GM12872 (cell line): ENCODE results near the gene ACOXL.

Experiments used
- CTCF ChIP-seq: IDR thresholded peaks from 3 replicates; pipeline ENCODE4 v1.5.1; 2011; ENCODE audit warnings: low read depth, mild to moderate bottlenecking, low read length, moderate library complexity; ENCODE audit not compliant: insufficient read depth

Gene ACOXL

GRCh38 chr2:110804915-110805314, 72.5 kb downstream of the ACOXL start:
- no peak for TF ChIP-seq CTCF

DNA sequence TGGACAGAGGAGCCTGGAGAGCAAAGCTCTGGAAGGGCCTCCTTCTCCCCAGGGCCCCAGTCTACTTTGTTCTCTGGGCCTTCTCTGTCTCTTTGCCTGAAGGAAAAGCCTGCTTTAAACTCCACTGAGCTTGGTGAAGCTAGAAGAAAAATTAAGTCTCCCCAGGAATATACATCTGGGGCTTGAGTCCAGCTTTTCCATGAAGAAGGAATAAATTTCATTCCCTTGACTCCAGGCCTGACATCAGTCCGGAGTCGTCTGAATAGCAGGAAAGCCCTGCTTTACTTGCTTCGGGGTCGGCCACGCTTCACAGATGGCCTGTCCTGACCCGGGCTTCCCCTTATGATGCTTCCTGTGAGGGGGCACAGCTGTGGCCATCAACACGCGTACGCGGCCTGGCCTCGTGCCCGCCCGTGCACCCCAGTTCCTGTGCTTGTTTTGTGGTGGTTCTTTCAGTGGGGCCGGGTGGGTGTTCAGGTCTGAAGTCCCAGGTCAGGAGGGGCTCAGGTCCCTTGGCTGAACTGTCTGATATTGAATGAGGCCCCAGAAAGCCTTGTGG, 73.6 kb downstream of the ACOXL start:
- no peak for TF ChIP-seq CTCF

DNA sequence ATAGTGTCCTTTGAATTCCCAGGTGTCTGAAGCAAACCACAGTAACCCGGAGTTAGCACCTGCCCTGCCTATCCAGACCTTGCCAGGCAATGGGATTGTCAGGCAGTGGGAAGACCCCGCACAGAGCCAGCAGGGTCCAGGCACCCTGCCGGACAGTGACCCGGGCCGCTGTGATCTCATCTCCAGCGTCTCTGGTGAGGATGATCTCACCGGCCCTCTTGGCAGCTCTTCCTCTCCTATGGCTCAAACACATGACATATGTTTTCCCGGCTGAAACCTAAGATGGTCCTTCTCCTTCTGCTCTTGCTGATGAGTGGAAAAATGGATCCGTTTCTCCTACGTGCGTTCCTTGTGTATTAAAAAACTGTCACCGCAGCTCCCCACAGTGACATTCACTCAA, 75.1 kb downstream of the ACOXL start:
- TF ChIP-seq CTCF, result no peak

GRCh38 chr2:110810404-110810803, 78.0 kb downstream of the ACOXL start:
- no peak for TF ChIP-seq CTCF

GRCh38 chr2:110812726-110813645, 80.6 kb downstream of the ACOXL start:
- TF ChIP-seq CTCF, result no peak

DNA sequence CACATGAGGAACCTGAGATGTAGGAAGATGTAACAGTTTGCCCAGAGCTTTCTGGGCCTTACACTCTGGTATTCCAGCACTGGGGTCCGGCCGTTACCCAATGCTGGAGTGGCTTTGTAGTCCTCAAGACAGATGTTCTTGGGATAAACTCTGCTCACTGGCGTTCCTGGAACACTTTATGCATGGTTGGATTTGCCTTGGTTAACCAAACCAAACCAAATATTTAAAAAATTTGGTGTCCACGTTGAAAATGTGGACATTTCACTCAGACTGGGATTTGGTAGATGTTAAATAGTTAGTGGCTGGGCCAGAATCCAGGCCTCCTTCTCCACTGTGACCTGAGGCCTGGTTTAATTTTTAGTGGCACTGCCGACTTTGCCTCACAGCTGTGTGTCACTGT, 81.5 kb downstream of the ACOXL start:
- no peak for TF ChIP-seq CTCF

DNA sequence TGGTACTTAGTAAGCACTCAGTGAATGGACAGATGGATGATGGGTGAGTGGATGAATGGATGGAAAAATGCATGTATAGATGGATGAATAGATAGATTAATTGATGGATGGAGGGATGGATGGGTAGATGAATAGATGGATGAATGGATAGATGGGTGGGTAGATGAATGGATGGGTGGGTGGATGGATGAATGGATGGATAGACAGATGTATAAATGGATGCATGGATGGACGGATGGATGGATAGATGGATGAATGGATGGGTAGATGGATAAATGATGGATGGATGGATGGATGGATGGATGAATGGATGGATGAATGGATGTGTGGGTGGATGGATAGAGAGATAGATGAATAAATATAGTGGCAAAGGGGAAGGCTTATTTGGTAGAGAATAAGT, 83.6 kb downstream of the ACOXL start:
- no peak for TF ChIP-seq CTCF
